Muscle layer of colon (tissue), 2 donors: Measurements from ENCODE around the gene SERPINA12.
"Not testable (repeated sequence)": the region's sequence is repeated elsewhere in the genome, so short reads cannot be mapped to it uniquely, and the experiment has no call there.

ENCODE experiments used
- H3K27ac ChIP-seq: one replicate; pipeline ENCODE4 v1.7.0; 2013; ENCODE audit warnings: low read depth, mild to moderate bottlenecking, low read length, moderate library complexity
- H3K27me3 ChIP-seq, 2 donors: one replicate each; pipeline ENCODE4 v1.7.0; 2013; ENCODE audit warnings: low read length in 2 of 2, mild to moderate bottlenecking in 2 of 2; ENCODE audit not compliant: insufficient read depth in 2 of 2, control insufficient read depth in 1 of 2
- H3K36me3 ChIP-seq: one replicate; pipeline ENCODE4 v1.7.0; 2013; ENCODE audit warnings: mild to moderate bottlenecking, low read length; ENCODE audit not compliant: insufficient read depth
- H3K4me1 ChIP-seq: one replicate; pipeline ENCODE4 v1.7.0; 2013; ENCODE audit warnings: mild to moderate bottlenecking, low read length; ENCODE audit not compliant: insufficient read depth
- H3K4me3 ChIP-seq, 2 donors: one replicate each; pipeline ENCODE4 v1.7.0; 2013; ENCODE audit warnings: low read length in 2 of 2, low read depth in 1 of 2, mild to moderate bottlenecking in 1 of 2, moderate library complexity in 1 of 2
- H3K9ac ChIP-seq: one replicate; pipeline ENCODE4 v1.7.0; 2013; ENCODE audit warnings: low read length
- H3K9me3 ChIP-seq: one replicate; pipeline ENCODE4 v1.7.0; 2013; ENCODE audit warnings: mild to moderate bottlenecking, low read length
- donor health status: abdominal sarcoma.
- donor health status: Adenocarcinoma of cecum.

The SERPINA12 gene

DNA sequence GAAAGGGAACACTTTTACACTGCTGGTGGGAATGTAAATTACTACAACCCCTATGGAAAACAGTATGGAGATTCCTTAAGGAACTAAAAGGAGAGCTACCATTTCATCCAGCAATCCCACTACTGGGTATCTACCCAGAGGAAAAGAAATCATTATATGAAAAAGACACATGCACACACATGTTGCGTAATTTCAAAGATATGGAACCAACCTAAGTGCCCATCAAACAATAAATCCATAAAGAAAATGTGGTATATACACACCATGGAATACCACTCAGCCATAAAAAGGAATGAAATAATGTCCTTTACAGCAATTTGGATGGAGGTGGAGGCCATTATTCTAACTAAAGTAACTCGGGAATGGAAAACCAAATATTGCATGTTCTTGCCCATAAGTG lies 1.2 kb upstream of the SERPINA12 start:
- H3K27me3 ChIP-seq, H3K9me3 ChIP-seq, H3K9ac ChIP-seq, H3K4me1 ChIP-seq, H3K4me3 ChIP-seq, H3K27ac ChIP-seq, H3K36me3 ChIP-seq: not testable (repeated sequence)

DNA sequence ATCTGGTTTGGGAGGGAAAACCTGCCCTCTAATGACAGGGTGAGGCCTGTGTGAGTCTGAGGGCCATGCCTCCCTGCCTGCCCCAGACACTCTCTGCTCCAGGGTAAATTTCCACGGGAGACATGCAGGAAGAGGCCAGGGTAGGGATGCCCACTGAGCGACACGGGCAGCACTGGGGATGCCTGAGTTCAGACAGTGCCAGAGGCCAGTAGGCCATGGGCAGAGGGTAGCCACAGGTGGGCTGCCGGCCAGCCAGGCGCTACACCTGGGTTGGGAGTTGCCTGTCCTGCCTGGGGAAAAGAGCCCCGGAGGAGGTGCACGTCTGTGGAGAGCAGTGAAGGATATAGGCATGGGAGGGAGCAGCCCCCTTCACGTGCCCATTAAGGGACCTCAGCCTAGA lies 3.6 kb downstream of the SERPINA12 start:
- Histone ChIP-seq H3K9ac (no peak overlapping the region), H3K4me1 (no peaks in the 10 kb centered on the region), H3K27me3 (no peaks in the 10 kb centered on the region), H3K9me3 (no peaks in the 10 kb centered on the region), H3K27ac (no peak overlapping the region), H3K4me3 (no peak overlapping the region), H3K36me3 (no peaks in the 10 kb centered on the region)

DNA sequence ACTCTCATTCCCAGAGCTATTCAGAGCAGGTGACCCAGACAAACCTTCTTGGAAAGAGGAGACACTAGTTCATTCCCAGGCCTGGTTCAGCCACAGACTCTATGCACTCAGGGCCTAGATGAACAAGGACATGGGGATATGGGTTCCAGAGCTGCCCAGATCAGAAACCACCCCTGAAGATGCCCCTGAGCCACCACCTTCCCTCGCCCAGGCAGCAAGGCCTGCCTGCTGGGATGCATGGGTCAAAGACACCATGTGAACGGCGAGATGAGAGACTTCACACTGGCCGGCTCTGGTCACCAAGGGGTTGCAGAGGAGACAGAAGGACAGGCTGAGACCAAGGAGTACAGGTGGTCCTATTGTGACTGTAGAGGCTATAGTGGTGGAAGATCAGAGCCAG lies 4.1 kb downstream of the SERPINA12 start:
- H3K9me3 ChIP-seq: no peaks in the 10 kb centered on the region

GRCh38 chr14:94501588-94502516 lies 7.4 kb downstream of the SERPINA12 start:
- Histone ChIP-seq H3K27ac (no peak overlapping the region), H3K9ac (no peak overlapping the region), H3K27me3 (no peaks in the 10 kb centered on the region), H3K4me3 (no peak overlapping the region), H3K36me3 (no peaks in the 10 kb centered on the region), H3K4me1 (no peaks in the 10 kb centered on the region), H3K9me3 (no peaks in the 10 kb centered on the region)

More for the DNA sequence above, 4.1 kb downstream of the SERPINA12 start:
- Histone ChIP-seq H3K4me1 (no peaks in the 10 kb centered on the region), H3K36me3 (no peaks in the 10 kb centered on the region), H3K9ac (no peak overlapping the region), H3K4me3 (no peak overlapping the region), H3K27me3 (no peaks in the 10 kb centered on the region), H3K27ac (no peak overlapping the region)

DNA sequence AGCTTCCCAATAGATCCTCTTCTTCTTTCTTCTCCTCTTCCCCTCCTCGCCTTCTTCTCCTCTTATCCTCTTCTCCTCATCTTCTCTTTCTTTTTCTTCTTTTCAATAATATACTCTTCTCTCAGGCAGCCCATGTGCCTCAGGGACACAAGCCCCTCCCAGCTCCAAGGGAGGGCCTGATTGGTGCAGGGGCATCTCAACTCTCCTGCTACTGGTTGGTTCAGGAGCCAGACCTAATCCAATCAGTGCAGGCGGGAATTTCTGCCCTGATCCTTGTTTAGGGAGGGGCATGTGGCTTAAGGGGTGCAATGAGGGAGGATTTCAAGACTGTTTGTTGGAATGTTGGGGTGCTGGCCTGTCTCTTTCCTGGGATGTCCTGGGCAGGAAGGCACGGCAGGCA lies 9.0 kb downstream of the SERPINA12 start:
- H3K36me3 ChIP-seq: no peaks in the 10 kb centered on the region
- H3K4me3 ChIP-seq: no peak overlapping the region
- H3K4me1 ChIP-seq: no peaks in the 10 kb centered on the region
- H3K9me3 ChIP-seq: no peaks in the 10 kb centered on the region
- no peaks in the 10 kb centered on the region for H3K27me3 ChIP-seq
- no peak overlapping the region for H3K9ac ChIP-seq
- H3K27ac ChIP-seq: no peak overlapping the region

DNA sequence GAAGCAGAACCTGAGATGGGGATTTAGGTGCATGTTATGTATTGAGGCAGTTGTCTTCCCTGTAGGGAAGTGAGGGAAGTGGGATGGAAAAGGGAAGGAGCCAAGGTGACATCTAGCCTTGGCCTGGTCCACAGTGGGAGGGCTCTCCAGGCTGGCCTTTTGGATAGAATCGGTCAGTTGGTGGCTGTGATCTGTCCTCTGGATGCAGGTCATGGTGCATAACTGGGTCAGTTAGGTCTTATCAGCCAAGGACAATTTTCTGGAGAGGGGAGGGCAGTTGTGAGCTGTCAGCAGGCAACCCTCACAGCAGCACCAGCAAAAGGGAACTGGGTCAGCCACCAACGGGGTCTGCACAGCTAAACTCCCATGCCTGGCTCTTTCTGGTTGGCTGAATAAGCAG lies 9.6 kb downstream of the SERPINA12 start:
- Histone ChIP-seq H3K9ac (no peak overlapping the region), H3K36me3 (no peaks in the 10 kb centered on the region), H3K4me1 (no peaks in the 10 kb centered on the region), H3K27me3 (no peaks in the 10 kb centered on the region), H3K9me3 (no peaks in the 10 kb centered on the region), H3K27ac (no peak overlapping the region), H3K4me3 (no peak overlapping the region)

DNA sequence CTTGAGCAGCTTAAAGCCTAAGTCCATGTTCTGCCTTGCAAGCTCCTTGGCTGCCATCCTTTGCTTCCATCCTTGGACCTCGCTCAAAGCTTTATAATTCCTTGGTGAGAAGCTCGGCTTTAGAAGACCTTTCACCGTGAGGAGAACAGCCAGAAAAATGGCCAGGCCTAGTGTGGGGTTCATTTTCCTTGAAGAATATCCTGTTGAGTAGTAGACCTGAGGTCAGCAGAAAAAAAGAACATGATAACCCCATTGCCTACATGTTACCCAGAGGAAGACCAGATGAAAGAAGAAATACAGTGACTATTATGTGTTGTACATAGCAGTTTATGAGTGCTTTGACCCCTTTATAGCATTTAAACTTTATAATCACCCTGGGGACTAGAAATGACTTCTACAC lies 11.1 kb downstream of the SERPINA12 start:
- Histone ChIP-seq H3K36me3 (no peaks in the 10 kb centered on the region), H3K9ac (no peak overlapping the region), H3K27ac (no peak overlapping the region), H3K4me3 (no peak overlapping the region), H3K4me1 (no peaks in the 10 kb centered on the region), H3K9me3 (no peaks in the 10 kb centered on the region), H3K27me3 (no peaks in the 10 kb centered on the region)

DNA sequence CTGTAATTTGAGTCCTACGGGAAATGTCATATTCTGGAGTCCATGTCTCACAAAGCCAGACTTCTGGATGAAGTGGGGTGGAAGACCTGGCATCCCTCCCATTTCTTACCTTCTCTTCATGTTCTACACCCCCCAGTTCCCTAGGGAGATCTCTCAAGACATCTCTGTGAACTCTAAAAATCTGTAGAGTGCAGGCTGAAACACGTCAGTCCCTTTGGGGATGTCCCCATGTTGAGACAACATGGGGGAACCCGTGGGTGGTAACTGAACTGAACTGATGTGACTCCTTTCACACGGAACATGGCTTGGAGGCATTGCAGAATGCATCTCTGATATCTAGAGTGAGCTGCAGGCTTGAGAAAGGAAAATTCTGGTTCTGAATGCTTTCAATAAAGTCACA lies 15.2 kb downstream of the SERPINA12 start:
- H3K4me3 ChIP-seq: no peak overlapping the region
- no peaks in the 10 kb centered on the region for H3K27me3 ChIP-seq
- no peak overlapping the region for H3K27ac ChIP-seq
- H3K4me1 ChIP-seq: no peaks in the 10 kb centered on the region
- H3K9ac ChIP-seq: no peak overlapping the region
- no peaks in the 10 kb centered on the region for H3K9me3 ChIP-seq
- H3K36me3 ChIP-seq: no peaks in the 10 kb centered on the region

DNA sequence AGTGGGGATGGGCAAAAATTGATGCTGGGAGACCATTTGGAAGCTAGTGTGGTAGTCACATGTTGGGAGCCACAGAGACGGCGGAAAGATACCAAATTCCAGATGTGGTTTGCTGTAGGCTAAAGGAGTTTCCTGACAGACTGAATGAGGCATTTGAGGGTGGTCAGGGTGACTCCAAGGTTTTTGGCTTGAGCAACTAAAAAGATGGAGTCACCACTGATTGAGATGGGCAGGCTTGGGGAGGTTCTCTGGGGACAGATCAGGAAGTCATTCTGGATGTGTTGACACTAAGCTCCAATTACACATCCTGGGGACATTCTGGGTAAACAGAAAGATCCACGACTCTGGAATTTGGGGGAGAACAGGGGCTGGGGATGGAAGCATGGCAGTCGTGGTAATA lies 17.8 kb downstream of the SERPINA12 start:
- Histone ChIP-seq H3K4me3 (no peak overlapping the region), H3K9me3 (no peaks in the 10 kb centered on the region), H3K9ac (no peak overlapping the region), H3K27me3 (no peaks in the 10 kb centered on the region), H3K36me3 (no peaks in the 10 kb centered on the region), H3K4me1 (peaks cover 1% of the 10 kb centered on the region), H3K27ac (no peak overlapping the region)

DNA sequence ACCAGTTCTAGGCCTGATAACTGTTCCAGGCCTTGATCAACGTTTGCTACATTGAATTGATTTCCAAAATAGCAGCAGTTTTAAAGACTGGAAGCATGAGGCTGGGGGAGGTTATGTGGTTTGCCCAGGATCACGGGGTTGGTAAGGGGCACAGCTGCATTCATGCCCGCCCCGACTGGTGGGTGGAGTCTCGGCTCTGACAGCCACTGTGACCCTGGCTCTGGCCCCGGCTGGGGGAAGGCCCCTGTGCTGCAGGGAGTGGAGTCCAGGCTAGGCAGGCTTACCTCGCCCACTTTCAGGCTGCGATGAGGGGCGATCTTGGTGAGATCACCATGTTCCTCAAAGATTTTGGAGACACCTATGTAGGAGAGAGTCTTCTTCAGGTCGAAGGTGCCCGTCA lies 19.9 kb downstream of the SERPINA12 start:
- no peak overlapping the region for H3K27ac ChIP-seq
- H3K4me1 ChIP-seq: peaks cover 7% of the 10 kb centered on the region
- no peaks in the 10 kb centered on the region for H3K36me3 ChIP-seq
- H3K9me3 ChIP-seq: no peaks in the 10 kb centered on the region
- H3K4me3 ChIP-seq: no peak overlapping the region
- H3K9ac ChIP-seq: no peak overlapping the region
- H3K27me3 ChIP-seq: no peaks in the 10 kb centered on the region

DNA sequence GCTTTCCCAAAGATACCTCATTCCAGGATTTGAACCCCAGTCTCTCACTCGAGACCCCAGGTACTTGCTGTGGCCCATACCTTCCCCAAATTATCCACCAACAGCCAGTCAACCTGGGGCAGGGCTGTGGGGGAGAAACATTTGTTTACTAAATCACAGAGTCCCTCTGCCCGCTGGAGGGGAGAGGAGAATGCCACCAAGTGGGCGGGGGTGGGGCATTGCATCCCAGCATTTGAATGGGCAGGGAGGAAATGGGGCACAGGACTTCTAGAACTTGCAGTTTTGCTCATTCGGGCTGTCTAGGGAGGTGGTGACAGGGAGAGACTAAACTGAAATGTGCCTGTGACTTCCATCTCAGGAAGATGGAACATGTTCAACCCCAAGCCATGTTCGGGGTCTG lies 22.4 kb downstream of the SERPINA12 start:
- Histone ChIP-seq H3K4me3 (no peak overlapping the region), H3K27ac (no peak overlapping the region), H3K4me1 (peaks cover 7% of the 10 kb centered on the region), H3K27me3 (no peaks in the 10 kb centered on the region), H3K36me3 (no peaks in the 10 kb centered on the region), H3K9ac (no peak overlapping the region), H3K9me3 (no peaks in the 10 kb centered on the region)
